Stomach smooth muscle (tissue), 2 donors: ENCODE measurements around the gene CARMIL3.

Experiments used
- H3K27ac ChIP-seq: one replicate; pipeline ENCODE4 v1.7.0; 2013; ENCODE audit warnings: mild to moderate bottlenecking, low read length, inconsistent platforms
- H3K27me3 ChIP-seq, 2 donors: one replicate each; pipeline ENCODE4 v1.7.0; 2013; ENCODE audit warnings: low read length in 2 of 2; ENCODE audit not compliant: insufficient read depth in 2 of 2, control insufficient read depth in 1 of 2
- H3K36me3 ChIP-seq, 2 donors: one replicate each; pipeline ENCODE4 v1.7.0; 2013; ENCODE audit warnings: low read length in 2 of 2; ENCODE audit not compliant: control insufficient read depth in 2 of 2, insufficient read depth in 2 of 2
- H3K4me1 ChIP-seq: one replicate; pipeline ENCODE4 v1.7.0; 2013; ENCODE audit warnings: low read length; ENCODE audit not compliant: control insufficient read depth, insufficient read depth
- H3K4me3 ChIP-seq, 2 donors: one replicate each; pipeline ENCODE4 v1.7.0; 2013; ENCODE audit warnings: low read length in 2 of 2
- H3K9ac ChIP-seq, 2 donors: one replicate each; pipeline ENCODE4 v1.7.0; 2013; ENCODE audit warnings: low read length in 2 of 2, mild to moderate bottlenecking in 1 of 2
- H3K9me3 ChIP-seq, 2 donors: one replicate each; pipeline ENCODE4 v1.7.0; 2013; ENCODE audit warnings: low read length in 2 of 2; ENCODE audit not compliant: control insufficient read depth in 2 of 2
- donor health status: healthy.
- donor health status: Pancreatic carcinoma.

CARMIL3 gene

DNA sequence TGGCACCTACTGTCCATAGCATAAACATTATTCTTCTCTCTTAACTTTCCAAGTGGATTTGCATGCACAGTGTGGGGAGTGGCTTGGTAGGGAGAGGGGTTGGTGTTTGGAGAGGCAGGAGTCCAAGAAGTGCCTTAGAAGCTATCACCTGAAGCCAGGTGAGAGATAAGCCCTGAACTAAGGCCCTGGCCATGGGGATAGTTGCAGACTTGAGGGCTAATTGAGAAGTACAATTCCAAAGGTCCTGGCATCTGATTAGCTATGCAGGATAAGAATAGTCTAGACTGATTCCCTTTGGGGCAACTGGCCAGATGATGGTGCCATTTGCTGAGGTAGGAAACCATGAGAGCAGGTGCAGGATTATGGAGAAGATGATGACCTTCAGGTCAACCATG lies 40.3 kb downstream of the CARMIL3 start:
- Histone ChIP-seq H3K27me3 (no peaks in the 10 kb centered on the region), H3K9ac (no peak overlapping the region), H3K36me3 (no peaks in the 10 kb centered on the region), H3K4me3 (no peak overlapping the region), H3K4me1 (peaks cover 19% of the 10 kb centered on the region), H3K27ac (no peak overlapping the region), H3K9me3 (no peaks in the 10 kb centered on the region)

DNA sequence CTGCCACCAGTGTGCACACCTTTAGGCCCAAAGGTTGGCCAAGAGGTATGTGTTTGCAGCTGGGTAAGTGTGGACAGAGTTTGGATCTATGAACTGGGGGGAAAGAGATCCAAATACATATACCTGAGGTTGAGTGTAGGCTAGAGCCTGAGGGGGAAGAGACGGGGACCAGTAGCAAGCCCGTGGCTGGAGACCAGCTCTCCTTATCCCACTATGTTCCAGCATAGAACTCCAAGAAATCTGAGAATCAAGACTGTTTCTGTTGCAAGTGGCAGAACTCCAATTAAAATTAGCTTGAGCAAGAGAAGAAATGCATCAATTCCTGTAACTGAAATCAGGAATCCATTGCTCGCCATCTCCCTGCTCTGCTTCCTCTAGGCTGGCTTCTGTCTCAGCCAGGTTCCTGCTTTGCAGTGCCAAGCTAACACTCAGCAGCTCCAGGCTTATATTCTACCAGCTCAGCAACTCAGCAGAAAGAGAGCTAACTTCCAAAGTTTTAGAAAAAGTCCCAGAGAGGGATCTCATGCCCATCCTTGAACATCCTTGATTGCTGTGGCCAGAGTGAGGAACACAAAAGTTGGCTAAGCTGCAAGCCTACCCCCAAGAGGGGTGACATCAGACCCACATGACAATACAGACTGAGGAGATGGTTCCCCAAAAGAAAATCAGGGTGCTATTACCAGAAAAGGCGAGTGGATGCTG lies 40.8 kb downstream of the CARMIL3 start:
- Histone ChIP-seq H3K27me3 (no peaks in the 10 kb centered on the region), H3K36me3 (no peaks in the 10 kb centered on the region), H3K4me1 (peaks cover 19% of the 10 kb centered on the region), H3K9ac (no peak overlapping the region), H3K27ac (no peak overlapping the region), H3K9me3 (no peaks in the 10 kb centered on the region), H3K4me3 (no peak overlapping the region)

DNA sequence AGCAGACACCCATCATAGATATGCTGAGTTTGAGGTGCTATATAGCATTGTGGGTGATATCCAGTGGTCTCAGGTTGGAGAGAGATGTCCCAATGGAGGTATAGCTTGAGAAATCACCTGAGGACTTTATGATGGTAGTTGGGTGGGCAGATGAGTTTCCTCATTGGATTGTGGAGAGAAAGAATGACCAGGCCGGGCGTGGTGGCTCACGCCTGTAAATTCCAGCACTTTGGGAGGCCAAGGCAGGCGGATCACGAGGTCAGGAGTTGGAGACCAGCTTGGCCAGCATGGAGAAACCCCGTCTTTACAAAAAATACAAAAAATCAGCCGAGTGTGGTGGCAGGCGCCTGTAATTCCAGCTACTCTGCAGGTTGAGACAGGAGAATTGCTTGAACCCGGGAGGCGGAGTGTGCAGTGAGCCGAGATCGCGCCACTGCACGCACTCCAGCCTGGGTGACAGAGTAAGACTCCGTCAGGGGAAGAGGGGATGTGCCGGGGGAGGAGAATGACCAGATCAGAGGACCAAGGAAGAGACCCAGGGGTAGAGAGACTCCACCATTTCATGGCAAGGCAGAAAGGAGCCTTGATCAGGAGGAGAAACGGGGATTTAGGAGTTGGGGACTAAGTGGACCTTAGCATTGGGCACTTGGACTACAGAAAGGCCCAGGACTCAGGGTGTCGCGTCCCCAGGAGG lies 41.5 kb downstream of the CARMIL3 start:
- Histone ChIP-seq H3K9me3 (no peaks in the 10 kb centered on the region), H3K4me3 (peak overlapping the region; percentile 82 to 84), H3K36me3 (no peaks in the 10 kb centered on the region), H3K27ac (peak overlapping the region; percentile 70), H3K9ac (peak overlapping the region; percentile 58 to 68), H3K27me3 (no peaks in the 10 kb centered on the region), H3K4me1 (peaks cover 19% of the 10 kb centered on the region)

DNA sequence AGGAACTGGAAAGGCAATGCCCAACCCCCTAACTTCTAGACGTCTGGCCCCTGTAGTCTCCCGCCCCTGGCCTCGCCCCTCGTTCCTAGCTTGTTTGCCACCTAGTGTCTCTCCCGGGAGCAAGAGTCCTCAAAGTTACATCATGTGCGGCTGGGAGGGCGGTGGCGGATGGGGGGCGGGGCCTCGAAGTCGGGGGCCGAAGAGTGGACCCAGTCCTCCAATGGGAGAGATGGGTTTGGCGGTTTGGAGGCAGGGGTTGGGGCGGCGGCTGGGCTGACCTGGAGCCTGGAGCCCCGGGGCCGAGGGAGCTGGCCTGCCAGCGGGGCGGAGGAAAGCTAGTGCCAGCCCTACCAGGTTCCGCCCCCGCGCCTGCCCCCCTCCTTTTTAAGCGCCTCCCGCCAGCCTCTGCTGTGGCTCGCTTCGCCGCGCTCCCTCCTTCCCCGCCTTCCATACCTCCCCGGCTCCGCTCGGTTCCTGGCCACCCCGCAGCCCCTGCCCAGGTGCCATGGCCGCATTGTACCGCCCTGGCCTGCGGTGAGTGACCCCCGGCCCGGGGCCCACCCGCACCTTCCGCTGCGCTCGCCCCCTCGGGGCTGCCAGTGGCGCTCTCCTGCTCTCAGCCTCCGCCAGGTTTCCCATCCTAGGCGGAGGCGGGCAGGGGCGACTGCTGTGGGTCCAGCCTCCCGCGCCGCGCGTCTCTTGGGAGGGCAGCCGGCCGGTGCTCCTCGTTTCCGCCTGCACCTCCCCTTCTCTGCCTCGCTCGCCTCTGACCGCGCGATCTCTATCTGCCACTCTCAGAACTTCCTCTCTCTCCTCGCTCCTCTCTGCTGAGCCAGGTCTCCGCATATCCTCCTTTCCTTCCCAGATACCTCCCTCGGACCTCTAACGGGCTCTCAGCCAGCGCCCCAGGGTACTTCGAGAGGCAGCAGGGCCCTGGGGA lies 42.4 kb downstream of the CARMIL3 start, which contains the start of gene PCK2:
PCK2 (plus strand) TSS at position 411 of the 940 bp plus-strand sequence; CDS start at position 506, 95 bp downstream.
- Histone ChIP-seq H3K9me3 (no peaks in the 10 kb centered on the region), H3K36me3 (no peaks in the 10 kb centered on the region), H3K27ac (peak within 1 kb of the TSS; percentile 70), H3K4me1 (peaks cover 19% of the 10 kb centered on the region), H3K27me3 (no peaks in the 10 kb centered on the region), H3K4me3 (peak within 1 kb of the TSS; percentile 82 to 84), H3K9ac (peak within 1 kb of the TSS; percentile 68 to 80)

DNA sequence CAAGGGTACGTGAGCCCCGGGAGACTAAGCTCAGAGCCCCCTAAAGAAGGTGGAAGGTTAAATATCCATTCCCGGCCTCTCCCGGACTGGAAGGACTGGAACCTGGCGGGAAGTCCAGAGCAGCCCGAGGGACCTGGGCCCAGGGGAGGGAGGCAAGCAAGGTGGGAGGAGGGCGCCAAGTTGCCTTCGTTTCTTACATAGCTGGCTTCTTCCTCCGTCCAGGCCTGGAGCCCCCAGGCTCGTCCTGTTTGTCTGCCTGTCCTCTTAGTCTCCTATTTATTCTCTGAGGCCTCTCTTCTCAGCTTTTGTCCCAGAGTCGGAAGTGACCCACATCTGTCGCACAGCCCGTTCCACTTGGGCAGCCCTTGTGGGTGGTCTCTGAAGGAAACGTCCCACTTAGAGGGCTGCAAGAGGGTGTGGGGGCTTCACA lies 43.0 kb downstream of the CARMIL3 start:
- Histone ChIP-seq H3K9ac (peak overlapping the region; percentile 68 to 80), H3K27me3 (no peaks in the 10 kb centered on the region), H3K9me3 (no peaks in the 10 kb centered on the region), H3K36me3 (peaks cover 0 to 2% of the 10 kb centered on the region in 2 donors), H3K27ac (peak overlapping the region; percentile 58), H3K4me1 (peaks cover 19% of the 10 kb centered on the region), H3K4me3 (peak overlapping the region; percentile 82 to 84)

DNA sequence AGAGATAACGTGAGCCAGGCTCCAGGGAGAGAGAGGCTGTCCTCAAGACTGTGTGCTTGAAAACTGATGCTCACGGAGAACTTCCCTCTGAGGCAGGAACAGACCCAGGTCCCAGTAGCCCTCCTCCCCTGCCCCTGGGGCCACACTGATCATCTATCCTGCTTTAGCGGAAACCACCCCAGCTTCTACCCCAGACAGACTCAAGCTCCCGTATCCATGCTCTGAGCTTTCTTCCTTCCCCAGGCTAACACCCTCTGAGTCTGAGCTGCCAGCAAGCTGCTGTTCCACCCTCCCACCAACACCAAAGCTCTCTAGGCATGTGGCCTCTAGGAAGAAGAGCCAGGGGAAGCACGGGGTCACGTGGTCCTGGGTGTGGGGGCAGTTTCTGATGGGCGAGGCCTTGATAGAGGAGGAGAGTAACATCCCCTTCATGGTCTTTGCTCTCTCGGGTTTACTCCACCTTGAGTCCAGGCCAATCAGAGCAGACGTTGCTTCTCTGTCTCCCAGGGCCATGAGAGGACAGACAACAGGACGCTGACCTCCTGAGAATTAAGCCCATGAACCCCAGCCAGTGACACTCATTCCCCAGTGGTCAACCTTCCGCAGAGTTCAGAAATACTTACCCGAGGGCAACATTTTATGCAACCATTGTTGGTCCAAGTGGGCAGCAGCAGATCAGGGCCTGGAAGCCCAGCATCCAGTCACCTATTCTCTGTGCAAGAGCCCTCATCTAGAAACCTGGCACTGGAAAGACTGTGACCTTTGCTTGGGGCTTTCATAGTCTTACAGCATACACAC lies 43.7 kb downstream of the CARMIL3 start:
- Histone ChIP-seq H3K27ac (peak overlapping the region; percentile 58), H3K9me3 (no peaks in the 10 kb centered on the region), H3K27me3 (no peaks in the 10 kb centered on the region), H3K36me3 (peaks cover 0 to 2% of the 10 kb centered on the region in 2 donors), H3K4me3 (peak overlapping the region; percentile 82 to 84), H3K4me1 (peaks cover 19% of the 10 kb centered on the region), H3K9ac (peak overlapping the region; percentile 68 to 80)

DNA sequence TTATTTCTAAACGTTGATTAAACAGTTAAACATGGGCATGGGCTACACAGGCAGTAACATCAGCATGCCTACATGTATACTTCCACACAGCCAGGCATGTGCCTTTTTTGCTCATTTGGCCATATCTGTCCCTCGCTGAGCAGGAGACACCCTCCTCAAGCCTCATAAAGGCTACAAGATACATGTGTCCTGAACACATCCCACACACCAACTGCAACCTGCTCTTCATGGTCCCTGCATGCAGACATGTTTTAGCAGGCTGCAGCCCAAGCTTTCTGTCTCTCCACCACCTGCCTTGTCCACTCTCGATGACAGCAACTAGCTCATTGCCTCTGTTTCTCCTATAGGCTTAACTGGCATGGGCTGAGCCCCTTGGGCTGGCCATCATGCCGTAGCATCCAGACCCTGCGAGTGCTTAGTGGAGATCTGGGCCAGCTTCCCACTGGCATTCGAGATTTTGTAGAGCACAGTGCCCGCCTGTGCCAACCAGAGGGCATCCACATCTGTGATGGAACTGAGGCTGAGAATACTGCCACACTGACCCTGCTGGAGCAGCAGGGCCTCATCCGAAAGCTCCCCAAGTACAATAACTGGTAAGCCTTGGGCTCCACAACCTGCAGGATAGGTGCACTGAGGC lies 44.9 kb downstream of the CARMIL3 start:
- Histone ChIP-seq H3K4me1 (peaks cover 19% of the 10 kb centered on the region), H3K36me3 (peaks cover 0 to 2% of the 10 kb centered on the region in 2 donors), H3K4me3 (no peak overlapping the region), H3K27me3 (no peaks in the 10 kb centered on the region), H3K9me3 (no peaks in the 10 kb centered on the region), H3K27ac (no peak overlapping the region), H3K9ac (no peak overlapping the region)

DNA sequence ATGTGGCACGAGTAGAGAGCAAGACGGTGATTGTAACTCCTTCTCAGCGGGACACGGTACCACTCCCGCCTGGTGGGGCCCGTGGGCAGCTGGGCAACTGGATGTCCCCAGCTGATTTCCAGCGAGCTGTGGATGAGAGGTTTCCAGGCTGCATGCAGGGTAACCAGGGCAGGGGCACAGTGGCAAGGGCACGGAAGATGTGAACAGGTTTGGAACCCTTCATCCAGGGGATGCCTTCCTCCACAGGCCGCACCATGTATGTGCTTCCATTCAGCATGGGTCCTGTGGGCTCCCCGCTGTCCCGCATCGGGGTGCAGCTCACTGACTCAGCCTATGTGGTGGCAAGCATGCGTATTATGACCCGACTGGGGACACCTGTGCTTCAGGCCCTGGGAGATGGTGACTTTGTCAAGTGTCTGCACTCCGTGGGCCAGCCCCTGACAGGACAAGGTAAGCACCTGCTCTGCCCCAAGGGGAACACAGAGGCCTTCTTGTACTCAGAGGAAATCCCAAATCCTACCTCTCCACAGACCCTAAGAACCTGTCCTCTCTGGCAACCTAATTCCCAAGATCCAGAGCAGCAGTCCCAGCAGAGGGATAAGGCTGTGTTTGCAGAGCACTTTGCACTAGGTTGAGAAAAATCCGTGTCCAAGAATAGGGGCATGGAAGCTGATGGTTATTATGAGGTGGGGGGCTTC lies 46.6 kb downstream of the CARMIL3 start:
- Histone ChIP-seq H3K27ac (no peak overlapping the region), H3K4me3 (no peak overlapping the region), H3K36me3 (peaks cover 0 to 2% of the 10 kb centered on the region in 2 donors), H3K9me3 (no peaks in the 10 kb centered on the region), H3K27me3 (no peaks in the 10 kb centered on the region), H3K4me1 (peaks cover 16% of the 10 kb centered on the region), H3K9ac (no peak overlapping the region)
